HG02763 (cell line): ENCODE data around the gene CENPF.
"Not testable (repeated sequence)": the region's sequence is repeated elsewhere in the genome, so short reads cannot be mapped to it uniquely, and the experiment has no call there.

Source experiments
- ATAC-seq: cut with Tn5 transposase; IDR thresholded peaks from one replicate; pipeline ENCODE4 v1.9.1; 2021; ENCODE audit warnings: mild to moderate bottlenecking, moderate library complexity; ENCODE audit not compliant: unreplicated experiment

Gene CENPF

GRCh38 chr1:214650664-214651063 is 47.7 kb downstream of the CENPF start:
- ATAC-seq, result no peak

GRCh38 chr1:214657299-214657698 is 54.3 kb downstream of the CENPF start:
- ATAC-seq, result no peak

GRCh38 chr1:214658175-214658574 is 55.2 kb downstream of the CENPF start:
- no peak for ATAC-seq

DNA sequence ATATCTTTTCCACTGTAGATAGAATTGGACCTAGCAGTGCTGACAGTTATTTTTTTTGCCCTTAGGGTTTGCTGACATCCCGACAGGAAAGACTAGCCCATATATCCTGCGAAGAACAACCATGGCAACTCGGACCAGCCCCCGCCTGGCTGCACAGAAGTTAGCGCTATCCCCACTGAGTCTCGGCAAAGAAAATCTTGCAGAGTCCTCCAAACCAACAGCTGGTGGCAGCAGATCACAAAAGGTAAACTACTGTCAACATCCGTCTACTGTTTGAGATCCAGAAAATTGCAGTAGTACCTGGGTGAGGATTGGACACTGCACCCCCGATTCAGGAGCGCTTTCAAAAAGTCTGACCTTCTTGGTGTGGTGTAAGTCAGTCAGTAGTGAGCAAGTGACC is 55.8 kb downstream of the CENPF start:
- ATAC-seq, result no peak

DNA sequence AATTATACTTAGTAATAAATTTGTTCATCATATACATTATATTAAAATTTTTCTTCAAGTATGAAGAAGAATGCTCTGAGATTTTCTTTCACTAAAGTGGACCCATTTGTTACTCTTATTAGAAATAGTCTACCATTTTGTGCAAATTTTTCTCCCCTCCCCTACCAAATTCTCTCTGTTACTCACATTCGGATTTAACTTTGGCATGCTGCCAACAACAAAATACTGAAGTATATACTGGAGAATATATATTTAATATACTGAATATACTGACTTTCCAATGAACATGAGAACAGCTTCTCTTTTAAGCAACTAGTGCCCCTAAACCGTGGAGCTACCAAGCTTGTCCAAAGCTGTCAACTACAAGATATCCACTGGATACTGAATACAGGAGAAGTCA is 57.2 kb downstream of the CENPF start:
- no peak for ATAC-seq

GRCh38 chr1:214660900-214661299 is 57.9 kb downstream of the CENPF start:
- no peak for ATAC-seq

- no peak for ATAC-seq
Observed at GRCh38 chr1:214662223-214662785, 59.3 kb downstream of the CENPF start.

- no peak for ATAC-seq
Observed at GRCh38 chr1:214664651-214665433, 61.8 kb downstream of the CENPF start.

- ATAC-seq, result no peak
Observed at GRCh38 chr1:214665606-214666110, 62.7 kb downstream of the CENPF start.

DNA sequence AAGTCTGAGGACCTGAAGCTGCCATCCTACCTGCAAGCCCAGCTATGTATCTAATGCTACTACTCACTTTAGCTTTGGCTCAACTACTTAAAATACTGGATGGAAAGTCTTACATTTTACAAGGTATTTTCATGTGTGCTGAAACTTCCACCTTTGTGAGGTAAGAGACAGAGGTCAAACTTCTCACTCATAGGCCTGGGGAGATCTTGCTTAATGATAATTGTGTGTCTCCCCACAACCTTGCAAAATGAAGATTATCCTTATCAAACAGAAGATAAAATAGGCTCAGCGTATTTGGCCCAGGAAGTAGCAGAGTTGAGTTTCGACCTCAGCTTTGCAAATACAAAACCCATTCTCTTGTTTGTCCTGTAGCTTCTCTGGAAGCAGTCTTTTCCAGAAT is 63.7 kb downstream of the CENPF start:
- ATAC-seq, result no peak

- ATAC-seq, result no peak
Observed at GRCh38 chr1:214670098-214670497, 67.1 kb downstream of the CENPF start.

DNA sequence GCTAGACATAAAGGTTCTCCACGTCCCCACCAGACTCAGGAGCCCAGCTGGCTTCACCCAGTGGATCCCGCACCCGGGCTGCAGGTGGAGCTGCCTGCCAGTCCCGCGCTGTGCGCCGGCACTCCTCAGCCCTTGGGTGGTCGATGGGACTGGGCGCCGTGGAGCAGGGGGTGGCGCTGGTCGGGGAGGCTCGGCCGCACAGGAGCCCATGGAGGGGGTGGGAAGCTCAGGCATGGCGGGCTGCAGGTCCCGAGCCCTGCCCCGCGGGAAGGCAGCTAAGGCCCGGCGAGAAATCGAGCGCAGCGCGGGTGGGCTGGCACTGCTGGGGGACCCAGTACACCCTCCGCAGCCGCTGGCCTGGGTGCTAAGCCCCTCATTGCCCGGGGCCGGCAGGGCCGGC is 70.0 kb downstream of the CENPF start:
- ATAC-seq, result not testable (repeated sequence)

GRCh38 chr1:214673576-214673975 is 70.6 kb downstream of the CENPF start:
- no peak for ATAC-seq

DNA sequence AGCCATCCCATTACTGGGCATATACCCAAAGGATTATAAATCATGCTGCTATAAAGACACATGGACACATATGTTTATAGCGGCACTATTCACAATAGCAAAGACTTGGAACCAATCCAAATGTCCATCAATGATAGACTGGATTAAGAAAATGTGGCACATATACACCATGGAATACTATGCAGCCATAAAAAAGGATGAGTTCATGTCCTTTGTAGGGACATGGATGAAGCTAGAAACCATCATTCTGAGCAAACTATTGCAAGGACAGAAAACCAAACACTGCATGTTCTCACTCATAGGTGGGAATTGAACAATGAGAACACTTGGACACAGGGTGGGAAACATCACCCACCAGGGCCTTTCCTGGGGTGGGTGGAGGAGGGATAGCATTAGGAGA is 72.5 kb downstream of the CENPF start:
- ATAC-seq, result not testable (repeated sequence)

GRCh38 chr1:214676747-214677146 is 73.8 kb downstream of the CENPF start:
- ATAC-seq, result no peak

DNA sequence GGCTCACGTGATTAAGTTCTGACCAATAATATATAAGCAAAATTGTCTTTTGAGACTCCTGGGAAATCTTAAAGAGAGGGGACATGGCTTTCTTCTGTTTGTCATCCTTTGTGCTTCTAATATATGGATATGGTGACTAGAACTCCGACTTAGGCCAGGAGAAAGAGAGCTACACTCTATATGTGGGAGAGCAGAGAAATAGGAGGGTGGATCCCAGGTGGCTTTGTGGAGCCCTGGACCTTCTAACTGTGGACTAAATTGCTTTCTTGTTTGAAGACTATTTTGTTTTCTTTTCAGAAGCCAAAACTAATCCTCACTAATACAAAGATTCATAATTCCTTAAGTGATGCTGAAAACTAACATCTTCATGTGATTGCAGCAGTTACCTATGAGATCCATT is 75.0 kb downstream of the CENPF start:
- no peak for ATAC-seq

DNA sequence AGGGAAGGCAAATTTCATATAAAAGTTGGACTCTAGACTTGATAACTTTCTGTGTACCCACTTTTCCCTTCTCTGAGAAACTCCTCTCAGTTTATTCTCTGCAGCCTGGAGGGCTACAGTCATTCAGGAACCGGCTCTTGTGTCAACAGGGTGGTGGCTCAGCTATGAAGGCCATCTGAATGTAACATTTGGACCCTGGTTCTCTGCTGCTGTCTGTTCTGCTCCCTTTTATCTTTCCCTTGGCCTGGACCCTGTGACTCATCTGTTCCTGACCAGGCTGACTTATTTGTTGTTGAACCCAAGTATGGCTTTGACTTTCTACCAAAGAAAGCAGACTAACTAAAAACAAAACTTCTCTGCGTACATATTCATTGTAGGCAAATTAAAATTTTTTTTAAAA is 75.4 kb downstream of the CENPF start:
- ATAC-seq, result no peak

GRCh38 chr1:214683621-214684020 is 80.6 kb downstream of the CENPF start:
- ATAC-seq, result no peak

DNA sequence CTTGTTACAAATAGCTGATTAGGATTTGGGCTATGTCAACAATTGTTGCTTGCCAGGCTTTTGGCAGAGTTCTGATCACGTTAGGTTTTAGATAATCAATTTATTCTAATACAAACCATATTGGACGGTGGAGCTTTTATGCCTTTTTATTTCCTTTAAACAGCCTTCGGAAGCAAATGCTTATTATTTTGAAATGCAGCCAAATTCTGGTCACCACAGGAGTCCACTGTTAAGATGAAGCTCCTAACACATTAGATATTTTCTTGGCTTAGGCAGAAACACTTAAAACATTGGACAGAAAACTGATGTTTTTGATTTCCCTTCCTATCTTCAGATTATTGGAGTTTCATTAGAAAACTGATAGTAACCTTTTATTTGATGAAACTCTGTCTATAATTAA is 82.9 kb downstream of the CENPF start:
- ATAC-seq, result no peak

DNA sequence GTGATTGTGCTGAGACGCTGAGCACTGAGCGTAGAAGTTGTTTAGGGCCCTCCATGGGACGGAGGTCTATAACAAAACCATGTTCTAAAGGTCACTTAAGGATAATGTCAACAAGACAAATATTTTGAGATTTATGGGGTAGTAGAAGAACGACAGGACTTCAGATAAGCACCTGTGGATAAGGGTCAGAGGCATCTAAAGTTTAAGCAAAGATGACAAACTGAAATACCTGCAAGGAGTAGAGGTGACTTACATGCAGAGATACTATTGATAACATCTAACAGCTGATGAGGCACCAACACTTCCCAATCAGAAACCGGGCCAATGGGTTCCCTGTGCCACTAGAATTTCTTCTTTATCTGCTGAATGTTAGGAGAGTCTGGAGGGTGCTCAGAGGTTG is 83.5 kb downstream of the CENPF start:
- ATAC-seq, result no peak

DNA sequence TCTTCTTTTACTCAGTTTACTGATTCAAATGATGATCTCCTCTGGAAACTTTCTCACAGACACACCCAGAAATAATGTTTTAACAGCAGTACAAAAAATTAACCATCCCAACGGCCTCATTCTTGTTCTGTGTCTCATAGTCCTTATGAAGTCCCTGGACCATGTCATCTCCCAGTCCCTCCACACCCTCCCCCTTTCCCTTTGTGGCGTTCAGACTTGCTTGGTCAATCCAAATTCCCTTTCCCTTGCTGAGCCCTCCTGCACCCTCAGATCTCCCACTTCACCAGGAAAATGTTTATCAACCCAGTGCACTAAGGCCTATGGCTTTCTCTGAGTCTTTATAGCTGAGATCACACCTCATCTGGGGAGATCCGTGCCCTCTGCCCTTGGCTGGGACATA is 85.9 kb downstream of the CENPF start:
- no peak for ATAC-seq

- no peak for ATAC-seq
Observed at GRCh38 chr1:214694769-214695168, 91.8 kb downstream of the CENPF start.

DNA sequence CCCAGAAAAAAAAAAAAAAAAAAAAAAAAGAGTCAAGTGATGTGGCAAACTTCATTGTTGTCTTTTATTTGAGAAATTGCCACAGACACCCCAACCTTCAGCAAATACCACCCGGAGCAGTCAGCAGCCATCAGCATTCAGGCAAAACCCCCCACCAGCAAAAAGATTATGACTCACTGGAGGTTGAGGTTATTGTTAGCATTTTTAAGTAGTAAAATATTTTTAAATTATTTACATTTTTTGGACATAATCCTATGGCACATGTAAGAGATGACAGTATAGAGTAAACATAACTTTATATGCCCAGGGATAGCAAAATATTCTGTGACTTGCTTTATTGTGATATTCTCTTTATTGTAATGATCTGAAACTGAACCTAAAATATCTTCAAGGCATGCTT is 95.6 kb downstream of the CENPF start:
- no peak for ATAC-seq
